H1 (cell line): Measurements from ENCODE around the gene TFAP2E. TPM values are rescaled to one million over a fixed set of nuclear protein-coding genes. Genes with fewer than 3 reads are reported as not detected.
A peak's percentile ranks its signal among the peaks of the same experiment; 100 is the strongest.

Experiments used
- CTCF ChIA-PET: fragments of 300-600 bp; sonication (Branson Sonifier 250); formaldehyde crosslinking; loops from one replicate; lab custom pipeline; 2021; ENCODE audit not compliant: partially characterized antibody; lab: Charles Lee
- POLR2A ChIA-PET: fragments of 300-600 bp; sonication (Branson Sonifier 250); formaldehyde crosslinking; loops from one replicate; lab custom pipeline; 2021; ENCODE audit warnings: inconsistent platforms; ENCODE audit not compliant: partially characterized antibody; lab: Charles Lee
- DNase-seq, 2 experiments: peaks; one replicate each; pipeline versions ENCODE4 v3.0.0 to v3.0.0-alpha.2; 2010 to 2022; ENCODE audit warnings: low spot score in 2 of 2, low read depth in 1 of 2, mixed read lengths in 1 of 2
- FAIRE-seq: peaks from 2 replicates; lab custom pipeline; 2011; peaks lifted over from hg19 to GRCh38; lab: Jason Lieb, UNC
- H2AFZ ChIP-seq: 2 replicates; pipeline ENCODE4 v1.8.1; 2012; ENCODE audit warnings: low read length, inconsistent platforms
- H2AK5ac ChIP-seq: 2 replicates; pipeline ENCODE4 v1.6.1; 2013; ENCODE audit warnings: low read depth, low read length
- H2BK120ac ChIP-seq: replicated peaks from 2 replicates; pipeline ENCODE3; 2013; ENCODE audit warnings: low read depth, low read length, inconsistent platforms
- H2BK12ac ChIP-seq: 2 replicates; pipeline ENCODE4 v1.6.1; 2013; ENCODE audit warnings: low read depth, low read length
- H2BK15ac ChIP-seq: 2 replicates; pipeline ENCODE4 v1.6.1; 2013; ENCODE audit warnings: low read length
- H2BK20ac ChIP-seq: 2 replicates; pipeline ENCODE4 v1.6.1; 2013; ENCODE audit warnings: low read length
- H2BK5ac ChIP-seq: 2 replicates; pipeline ENCODE4 v1.6.1; 2013; ENCODE audit warnings: low read depth, low read length
- H3K14ac ChIP-seq: 2 replicates; pipeline ENCODE4 v1.6.1; 2013; ENCODE audit warnings: inconsistent platforms; ENCODE audit not compliant: insufficient read length
- H3K18ac ChIP-seq: 2 replicates; pipeline ENCODE4 v1.6.1; 2013; ENCODE audit warnings: low read length; ENCODE audit errors: extremely low read depth
- H3K23ac ChIP-seq: 2 replicates; pipeline ENCODE4 v1.6.1; 2013; ENCODE audit warnings: inconsistent platforms; ENCODE audit not compliant: insufficient read length
- H3K23me2 ChIP-seq: 2 replicates; pipeline ENCODE4 v1.6.1; 2013; ENCODE audit warnings: low read depth, low read length
- H3K27ac ChIP-seq: 2 replicates; pipeline ENCODE4 v1.6.1; 2011; ENCODE audit warnings: low read depth, low read length, inconsistent platforms
- H3K27me3 ChIP-seq, 4 experiments: replicated peaks in 1 of 4; 1 replicate in 1 of 4; 2 replicates in 3 of 4; pipeline versions ENCODE4 v1.6.1 to v1.8.1; 2011 to 2013; ENCODE audit warnings: low read length in 3 of 4, mild to moderate bottlenecking in 3 of 4, inconsistent platforms in 2 of 4, mixed read lengths in 2 of 4, moderate library complexity in 1 of 4; ENCODE audit not compliant: control insufficient read depth in 3 of 4, insufficient read depth in 3 of 4; ENCODE audit errors: extremely low read depth in 1 of 4
- H3K36me3 ChIP-seq, 4 experiments: 2 replicates each; pipeline versions ENCODE4 v1.6.1 to v1.8.1; 2011 to 2013; ENCODE audit warnings: mild to moderate bottlenecking in 4 of 4, low read length in 3 of 4, moderate library complexity in 2 of 4, control low read depth in 1 of 4, inconsistent platforms in 1 of 4; ENCODE audit not compliant: insufficient read depth in 4 of 4, control insufficient read depth in 2 of 4
- H3K4ac ChIP-seq: replicated peaks from 2 replicates; pipeline ENCODE3; 2013; ENCODE audit warnings: low read length, low read depth, mixed read lengths, inconsistent platforms; ENCODE audit not compliant: insufficient read length
- H3K4me1 ChIP-seq, 4 experiments: replicated peaks in 1 of 4; 1 replicate in 1 of 4; 2 replicates in 3 of 4; pipeline versions ENCODE4 v1.6.1 to v1.8.1; 2011 to 2013; ENCODE audit warnings: low read length in 3 of 4, inconsistent platforms in 2 of 4, mixed read lengths in 1 of 4; ENCODE audit not compliant: insufficient read depth in 4 of 4, control insufficient read depth in 3 of 4
- H3K4me2 ChIP-seq, 2 experiments: 2 replicates each; pipeline versions ENCODE4 v1.6.1 to v1.8.1; 2011 to 2013; ENCODE audit warnings: low read depth in 2 of 2, low read length in 2 of 2, control low read depth in 1 of 2, inconsistent platforms in 1 of 2, mild to moderate bottlenecking in 1 of 2; ENCODE audit not compliant: insufficient read depth in 1 of 2
- H3K4me3 ChIP-seq, 4 experiments: fragments of 200-600, 300-600 bp in 1 of 4; sonication (generic), shearing (Covaris generic), sonication (Bioruptor Twin) in 1 of 4; 2 replicates each; pipeline versions ENCODE4 v1.5.1 to v1.8.1; 2011 to 2016; ENCODE audit warnings: low read length in 4 of 4, low read depth in 3 of 4, control low read depth in 2 of 4, inconsistent platforms in 2 of 4, mild to moderate bottlenecking in 2 of 4, mixed read lengths in 1 of 4, moderate library complexity in 1 of 4; ENCODE audit not compliant: insufficient read depth in 2 of 4; ENCODE audit errors: extremely low read depth in 1 of 4
- H3K56ac ChIP-seq: replicated peaks from 2 replicates; pipeline ENCODE3; 2013; ENCODE audit warnings: low read depth, mild to moderate bottlenecking, mixed read lengths, low read length, inconsistent platforms; ENCODE audit not compliant: insufficient read length
- H3K79me1 ChIP-seq: 2 replicates; pipeline ENCODE4 v1.6.1; 2013; ENCODE audit warnings: low read depth, low read length, control low read depth
- H3K79me2 ChIP-seq, 2 experiments: 2 replicates each; pipeline versions ENCODE4 v1.6.1 to v1.8.1; 2012 to 2013; ENCODE audit warnings: low read length in 2 of 2, mild to moderate bottlenecking in 2 of 2, inconsistent platforms in 1 of 2; ENCODE audit not compliant: insufficient read depth in 2 of 2, control insufficient read depth in 1 of 2
- H3K9ac ChIP-seq, 4 experiments: replicated peaks in 1 of 4; 1 replicate in 1 of 4; 2 replicates in 3 of 4; pipeline versions ENCODE4 v1.6.1 to v1.8.1; 2011 to 2013; ENCODE audit warnings: low read depth in 3 of 4, low read length in 3 of 4, control low read depth in 2 of 4, mild to moderate bottlenecking in 2 of 4, moderate library complexity in 2 of 4, inconsistent platforms in 1 of 4; ENCODE audit errors: extremely low read depth in 1 of 4
- H3K9me3 ChIP-seq, 2 experiments: 2 replicates each; pipeline versions ENCODE4 v1.6.1 to v1.8.1; 2012 to 2013; ENCODE audit warnings: mild to moderate bottlenecking in 2 of 2, moderate library complexity in 2 of 2, control low read depth in 1 of 2, inconsistent platforms in 1 of 2, low read depth in 1 of 2, low read length in 1 of 2, mixed read lengths in 1 of 2; ENCODE audit not compliant: insufficient read depth in 2 of 2
- H4K20me1 ChIP-seq, 2 experiments: replicated peaks in 1 of 2; 2 replicates each; pipeline versions ENCODE3 to v1.8.1; 2011 to 2013; ENCODE audit warnings: inconsistent platforms in 2 of 2, low read length in 2 of 2, mild to moderate bottlenecking in 1 of 2; ENCODE audit not compliant: insufficient read depth in 2 of 2, control insufficient read depth in 1 of 2
- H4K5ac ChIP-seq: 2 replicates; pipeline ENCODE4 v1.6.1; 2013; ENCODE audit warnings: low read length, low read depth, mixed read lengths, inconsistent platforms; ENCODE audit not compliant: insufficient read length
- H4K8ac ChIP-seq: 2 replicates; pipeline ENCODE4 v1.8.0; 2013; ENCODE audit warnings: mild to moderate bottlenecking, moderate library complexity, low read length, inconsistent platforms; ENCODE audit not compliant: insufficient read depth; ENCODE audit errors: extremely low read depth
- H4K91ac ChIP-seq: replicated peaks from 2 replicates; pipeline ENCODE3; 2013; ENCODE audit warnings: low read length, mixed read lengths, inconsistent platforms; ENCODE audit not compliant: insufficient read length
- GABPA ChIP-seq: IDR thresholded peaks from 2 replicates; pipeline ENCODE4 v1.6.1; 2011; ENCODE audit warnings: mild to moderate bottlenecking, low read length, moderate library complexity, borderline replicate concordance; ENCODE audit not compliant: insufficient read depth
- KDM5A ChIP-seq: fragments of 200-600 bp; IDR thresholded peaks from 2 replicates; pipeline ENCODE4 v1.7.1; 2012; ENCODE audit warnings: mild to moderate bottlenecking, low read length, inconsistent platforms, mixed read lengths
- POLR2A ChIP-seq, 2 experiments: IDR thresholded peaks; 1 replicate in 1 of 2; 2 replicates in 1 of 2; pipeline ENCODE4 v1.6.1; 2011; ENCODE audit warnings: low read depth in 2 of 2, low read length in 2 of 2, mild to moderate bottlenecking in 2 of 2; ENCODE audit errors: control extremely low read depth in 1 of 2
- RAD21 ChIP-seq, 2 experiments: IDR thresholded peaks in 1 of 2; conservative IDR thresholded peaks in 1 of 2; 2 replicates each; pipeline ENCODE4 v1.6.1; 2011; ENCODE audit warnings: low read depth in 2 of 2, low read length in 2 of 2, improper control_type of control experiment in 1 of 2, inconsistent platforms in 1 of 2, mild to moderate bottlenecking in 1 of 2, moderate library complexity in 1 of 2
- SAP30 ChIP-seq: fragments of 300-600 bp; sonication (generic); IDR thresholded peaks from 2 replicates; pipeline ENCODE4 v1.7.1; 2012; ENCODE audit warnings: low read length, moderate library complexity, mild to moderate bottlenecking, inconsistent platforms; ENCODE audit not compliant: insufficient read depth, insufficient replicate concordance
- SIN3A ChIP-seq, 2 experiments: IDR thresholded peaks in 1 of 2; conservative IDR thresholded peaks in 1 of 2; 2 replicates each; pipeline ENCODE4 v1.6.1; 2011 to 2012; ENCODE audit warnings: low read length in 2 of 2, improper control_type of control experiment in 1 of 2, low read depth in 1 of 2, mild to moderate bottlenecking in 1 of 2
- WGBS, 2 experiments: shearing (Covaris generic) in 1 of 2; methylation state at CpG; one replicate each; pipeline versions ENCODE4 v1.1.6 to v1.1.7; 2013 to 2015; ENCODE audit warnings: low lambda C conversion rate in 2 of 2, mixed read lengths in 2 of 2, inconsistent platforms in 1 of 2, low coverage in 1 of 2, missing lambda C conversion rate in 1 of 2; ENCODE audit not compliant: insufficient replicate concordance in 2 of 2, insufficient coverage in 1 of 2, insufficient read length in 1 of 2; ENCODE audit errors: extremely low coverage in 1 of 2, missing lambda C conversion rate in 1 of 2; 5-methylcytosine and 5-hydroxymethylcytosine counted together
- polyA plus RNA-seq, 7 experiments: library from polyadenylated mRNA; depleted of rRNA in 3 of 7; stranded (reverse) in 5 of 7; unstranded in 2 of 7; fragments of >200 nt in 5 of 7; fragments of 200-250 nt in 2 of 7; gene quantifications; 1 replicate in 5 of 7; 2 replicates in 1 of 7; 4 replicates in 1 of 7; pipeline versions ENCODE4 v1.2.1 to v1.2.3, GENCODE V29; 2011 to 2013; ENCODE audit warnings: missing spikeins in 2 of 7, mixed read lengths in 2 of 7
- total RNA-seq: library from RNA; stranded (reverse); fragmentation: NEBNext Ultra II Directional; extraction: Animal tissue kit (Norgen Biotek cat#: 25700); gene quantifications from 2 replicates; pipeline ENCODE4 v1.2.1, GENCODE V29; 2021
- TF ChIP-seq, protein P1 (sequence below): IDR thresholded peaks from 2 replicates; pipeline ENCODE4 v1.6.1; 2012; ENCODE audit warnings: inconsistent platforms

TFAP2E gene
- total and polyA plus RNA-seq, 2 of the 8 experiments (the other 6 are each of a cell fraction or from before 2014, with no cell fraction given), result 0.24 to 0.50 TPM

DNA sequence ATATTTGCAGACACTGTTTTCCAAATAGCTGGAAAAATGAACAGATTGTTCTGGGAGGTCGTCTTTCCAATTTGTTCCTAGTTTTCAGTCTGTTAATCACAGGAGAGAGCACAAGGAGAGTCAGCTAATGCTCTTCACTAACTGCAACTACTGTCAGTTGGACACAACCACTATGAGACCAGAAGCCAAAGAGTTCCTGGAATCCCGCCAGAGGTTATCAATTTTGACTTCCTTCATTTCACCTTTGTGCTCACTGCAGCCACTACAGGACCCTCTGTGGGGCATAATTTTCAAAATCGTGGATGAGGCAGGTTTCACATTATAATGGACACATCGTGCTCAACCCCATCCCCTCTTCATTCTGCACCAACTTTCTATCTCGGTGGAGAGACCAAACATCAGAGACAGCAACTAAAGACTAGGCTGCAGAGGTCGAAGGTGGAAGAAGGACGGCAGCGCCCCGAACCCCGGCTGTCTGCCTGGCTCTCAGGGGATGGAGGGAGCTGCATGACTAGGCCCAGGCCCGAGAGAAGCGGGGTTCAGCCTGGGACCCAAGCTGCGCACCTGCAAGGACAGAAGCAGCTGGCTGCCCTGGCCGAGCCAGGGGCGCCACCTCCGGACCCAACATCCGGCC lies 16.5 kb upstream of the TFAP2E start:
- Histone ChIP-seq H2BK20ac (no peak overlapping the region), H3K4ac (no peak overlapping the region), H4K8ac (no peak overlapping the region), H2BK12ac (no peak overlapping the region), H3K14ac (no peak overlapping the region), H4K20me1 (peaks cover 0 to 10% of the 10 kb centered on the region in 2 experiments), H3K79me2 (peaks cover 4 to 51% of the 10 kb centered on the region in 2 experiments; a peak in 3 of 4 replicates), H3K9me3 (no peaks in the 10 kb centered on the region), H4K91ac (no peak overlapping the region), H3K56ac (no peak overlapping the region), H3K9ac (peak overlapping the region; percentile 26 to 93 (median 78); a peak in 6 of 7 replicates), H3K4me1 (peaks cover 7 to 20% (median 16%) of the 10 kb centered on the region in 4 experiments; a peak in 6 of 7 replicates), H2BK5ac (peak overlapping the region; percentile 99; the same call in 1 of the 2 replicates), H3K18ac (peak overlapping the region; percentile 39; the same call in 1 of the 2 replicates), H3K23me2 (peaks cover 7% of the 10 kb centered on the region; the same call in 1 of the 2 replicates), H2BK15ac (no peak overlapping the region), H2AK5ac (no peak overlapping the region), H2AFZ (no peak overlapping the region), H4K5ac (no peak overlapping the region), H3K27ac (peak overlapping the region; percentile 96; the same call in 1 of the 2 replicates), H3K4me2 (peak overlapping the region; percentile 85 to 92), H3K23ac (no peak overlapping the region), H3K4me3 (peak overlapping the region; percentile 72 to 91 (median 80)), H2BK120ac (no peak overlapping the region), H3K27me3 (no peaks in the 10 kb centered on the region), H3K79me1 (peaks cover 3% of the 10 kb centered on the region), H3K36me3 (peaks cover 0 to 38% (median 10%) of the 10 kb centered on the region in 4 experiments; a peak in 5 of 8 replicates)
- WGBS, 2 experiments, result 6% methylated on average over 17 of the region's 17 CpGs; no CpG with 5 or more reads in 1 of the 2 experiments
- TF ChIP-seq GABPA (no peak), RAD21 (IDR thresholded peaks at IDR 0.05 in 1 of 2, conservative IDR thresholded peaks at IDR 0.05 in 1 of 2; ENCODE audit: low read depth in 2 of 2, low read length in 2 of 2) (peak in 1 of 2 experiments; percentile 15; a peak in 1 of 4 replicates), POLR2A (IDR thresholded peaks at IDR 0.05; ENCODE audit: control extremely low read depth in 1 of 2, low read depth in 2 of 2, low read length in 2 of 2) (0 out of 3 replicates have a peak, but pooled peaks of 1 of the 2 experiments have one; percentile 3), SAP30 (peak; percentile 53), KDM5A (no peak), SIN3A (conservative IDR thresholded peaks at IDR 0.05 in 1 of 2, IDR thresholded peaks at IDR 0.05 in 1 of 2; ENCODE audit: low read depth in 1 of 2, low read length in 2 of 2) (no peak)
- TF ChIP-seq, protein P1, sequence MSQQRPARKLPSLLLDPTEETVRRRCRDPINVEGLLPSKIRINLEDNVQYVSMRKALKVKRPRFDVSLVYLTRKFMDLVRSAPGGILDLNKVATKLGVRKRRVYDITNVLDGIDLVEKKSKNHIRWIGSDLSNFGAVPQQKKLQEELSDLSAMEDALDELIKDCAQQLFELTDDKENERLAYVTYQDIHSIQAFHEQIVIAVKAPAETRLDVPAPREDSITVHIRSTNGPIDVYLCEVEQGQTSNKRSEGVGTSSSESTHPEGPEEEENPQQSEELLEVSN, result no peak
- no peak for DNase-seq
- no peak for FAIRE-seq
- ChIA-PET CTCF (interaction anchor here (0.6 to 7.6 kb wide), 8 partner anchors 9 to 258 kb away, joined by 3 to 72 read pairs (median 4); partner anchors contain the start of gene TFAP2E), POLR2A (interaction anchor here (0.6 to 2.8 kb wide), 16 partner anchors 8 to 370 kb away, joined by 3 to 22 read pairs (median 3); partner anchors contain the start of gene TFAP2E)
